Astrocyte (in vitro differentiated cells and primary cell): ENCODE results near the gene THSD7B.

Experiments
- CTCF ChIP-seq: IDR thresholded peaks from 2 replicates; pipeline ENCODE4 v1.5.1; 2011; ENCODE audit warnings: low read depth, mild to moderate bottlenecking, inconsistent platforms, low read length, moderate library complexity; ENCODE audit not compliant: insufficient read depth
- EZH2 ChIP-seq: IDR thresholded peaks from 2 replicates; pipeline ENCODE4 v1.6.1; 2012; ENCODE audit warnings: mild to moderate bottlenecking, low read length, inconsistent platforms; ENCODE audit not compliant: insufficient read depth

- no peak for TF ChIP-seq CTCF
- no peak for TF ChIP-seq EZH2
These were observed 37.2 kb upstream of the THSD7B start for GRCh38 chr2:136727973-136728699.
